ENCODE data around the gene NDST1. TPM values are rescaled to one million over a fixed set of nuclear protein-coding genes. Genes with fewer than 3 reads are reported as not detected.

The NDST1 gene
- total RNA-seq, 1 experiment from 2014 or later = 33.1 TPM

DNA sequence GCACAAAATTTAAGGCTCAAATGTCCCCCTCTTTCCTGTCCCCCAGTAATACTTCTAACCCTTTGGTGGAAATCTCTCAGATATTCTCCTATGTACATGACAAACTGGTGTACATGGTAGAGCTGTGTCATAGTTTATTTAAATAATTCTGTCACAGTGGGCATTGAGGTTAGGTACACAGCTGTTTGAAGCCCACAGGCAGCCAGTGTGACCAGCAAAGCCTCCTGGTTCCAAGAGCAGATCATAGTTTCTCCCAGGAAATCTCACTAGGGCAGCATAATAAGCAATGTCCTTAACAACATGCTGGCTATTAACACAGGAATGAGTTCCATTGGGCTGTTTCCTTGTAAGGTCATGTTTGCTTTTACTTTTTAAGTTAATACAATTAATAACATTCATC lies 63.9 kb downstream of the NDST1 start:
- no peaks in the 10 kb centered on the region for H3K9me3 ChIP-seq (ENCODE audit: control insufficient read depth in 1 of 2, insufficient read depth in 1 of 2, low read depth in 1 of 2, low read length in 2 of 2)
- H3K9ac ChIP-seq (ENCODE audit: low read length) = no peak overlapping the region
- POLR2A ChIA-PET = no interaction called here
- H3K4me3 ChIP-seq (replicated peaks in 1 of 2; ENCODE audit: low read depth in 1 of 2, low read length in 2 of 2) = no peak overlapping the region
- DNase-seq (ENCODE audit: low read depth, low spot score) = no peak
- H3K4me2 ChIP-seq (ENCODE audit: low read length) = no peak overlapping the region
- RAD21 ChIA-PET (ENCODE audit: low non-redundant PET in 1 of 2, low total read pairs in 2 of 2, uncharacterized antibody in 2 of 2, unreplicated experiment in 2 of 2) = no interaction called here
- no peaks in the 10 kb centered on the region for H3K79me2 ChIP-seq (ENCODE audit: insufficient read depth, low read length)
- no peaks in the 10 kb centered on the region for H3K9me2 ChIP-seq (ENCODE audit: insufficient read depth)
- H3K36me3 ChIP-seq (ENCODE audit: control insufficient read depth in 1 of 2, insufficient read depth in 2 of 2, low read length in 2 of 2) = no peaks in the 10 kb centered on the region
- H4K20me1 ChIP-seq (ENCODE audit: insufficient read depth) = no peaks in the 10 kb centered on the region
- ATAC-seq = no peak
- H3K27ac ChIP-seq (ENCODE audit: low read depth, low read length) = no peak overlapping the region
- CTCF ChIA-PET = no interaction called here
- H3K4me1 ChIP-seq (ENCODE audit: control insufficient read depth in 1 of 2, insufficient read depth in 2 of 2, low read length in 2 of 2) = no peaks in the 10 kb centered on the region
- no peaks in the 10 kb centered on the region for H3K27me3 ChIP-seq (ENCODE audit: insufficient read depth, low read length)
- no TSS peak for BruUV-seq (replicated peaks)
- TF ChIP-seq YY1 (IDR thresholded peaks at IDR 0.05; ENCODE audit: extremely low read depth, insufficient replicate concordance, low read depth, low read length) = no peak
- TF ChIP-seq POLR2A (IDR thresholded peaks at IDR 0.05; ENCODE audit: borderline replicate concordance, extremely low read depth, insufficient read depth, insufficient read length) = no peak
- TF ChIP-seq EZH2phosphoT487 (IDR thresholded peaks at IDR 0.05; ENCODE audit: borderline replicate concordance) = no peak
- no peak for TF ChIP-seq ZNF274 (IDR thresholded peaks at IDR 0.05; ENCODE audit: low read depth, low read length)
- H2AFZ ChIP-seq (ENCODE audit: low read depth, low read length, poor library complexity, severe bottlenecking) = no peak overlapping the region
- intact Hi-C loops (cut with micrococcal nuclease) = no loop called here

GRCh38 chr5:150573216-150573615 lies 65.3 kb downstream of the NDST1 start:
- H2AFZ ChIP-seq (ENCODE audit: low read depth, low read length, poor library complexity, severe bottlenecking) = no peak overlapping the region
- H3K27me3 ChIP-seq (ENCODE audit: insufficient read depth, low read length) = no peaks in the 10 kb centered on the region
- no peak overlapping the region for H3K4me2 ChIP-seq (ENCODE audit: low read length)
- H3K9me3 ChIP-seq (ENCODE audit: control insufficient read depth in 1 of 2, insufficient read depth in 1 of 2, low read depth in 1 of 2, low read length in 2 of 2) = no peaks in the 10 kb centered on the region
- no peaks in the 10 kb centered on the region for H3K4me1 ChIP-seq (ENCODE audit: control insufficient read depth in 1 of 2, insufficient read depth in 2 of 2, low read length in 2 of 2)
- no peaks in the 10 kb centered on the region for H4K20me1 ChIP-seq (ENCODE audit: insufficient read depth)
- no peaks in the 10 kb centered on the region for H3K79me2 ChIP-seq (ENCODE audit: insufficient read depth, low read length)
- TF ChIP-seq CBX3 (IDR thresholded peaks at IDR 0.05; ENCODE audit: low read depth) (no peak), CTCF (IDR thresholded peaks at IDR 0.05 in 2 of 3, conservative IDR thresholded peaks at IDR 0.05 in 1 of 3; ENCODE audit: borderline replicate concordance in 1 of 3, insufficient read depth in 1 of 3, low read depth in 2 of 3, low read length in 2 of 3) (no peak), TCF7L2 (IDR thresholded peaks at IDR 0.05; ENCODE audit: borderline replicate concordance, extremely low read depth, insufficient read depth, insufficient read length) (no peak), FOSL1 (IDR thresholded peaks at IDR 0.05; ENCODE audit: low read depth) (no peak), POLR2A (IDR thresholded peaks at IDR 0.05; ENCODE audit: borderline replicate concordance, extremely low read depth, insufficient read depth, insufficient read length) (no peak), EGR1 (IDR thresholded peaks at IDR 0.05; ENCODE audit: low read depth) (no peak), EZH2 (IDR thresholded peaks at IDR 0.05) (no peak), ZFX (IDR thresholded peaks at IDR 0.05) (no peak), ELF1 (IDR thresholded peaks at IDR 0.05; ENCODE audit: borderline replicate concordance, low read depth) (no peak), SP1 (IDR thresholded peaks at IDR 0.05; ENCODE audit: low read depth) (no peak)
- TF ChIP-seq, protein P1, sequence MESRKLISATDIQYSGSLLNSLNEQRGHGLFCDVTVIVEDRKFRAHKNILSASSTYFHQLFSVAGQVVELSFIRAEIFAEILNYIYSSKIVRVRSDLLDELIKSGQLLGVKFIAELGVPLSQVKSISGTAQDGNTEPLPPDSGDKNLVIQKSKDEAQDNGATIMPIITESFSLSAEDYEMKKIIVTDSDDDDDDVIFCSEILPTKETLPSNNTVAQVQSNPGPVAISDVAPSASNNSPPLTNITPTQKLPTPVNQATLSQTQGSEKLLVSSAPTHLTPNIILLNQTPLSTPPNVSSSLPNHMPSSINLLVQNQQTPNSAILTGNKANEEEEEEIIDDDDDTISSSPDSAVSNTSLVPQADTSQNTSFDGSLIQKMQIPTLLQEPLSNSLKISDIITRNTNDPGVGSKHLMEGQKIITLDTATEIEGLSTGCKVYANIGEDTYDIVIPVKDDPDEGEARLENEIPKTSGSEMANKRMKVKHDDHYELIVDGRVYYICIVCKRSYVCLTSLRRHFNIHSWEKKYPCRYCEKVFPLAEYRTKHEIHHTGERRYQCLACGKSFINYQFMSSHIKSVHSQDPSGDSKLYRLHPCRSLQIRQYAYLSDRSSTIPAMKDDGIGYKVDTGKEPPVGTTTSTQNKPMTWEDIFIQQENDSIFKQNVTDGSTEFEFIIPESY (IDR thresholded peaks at IDR 0.05; ENCODE audit: extremely low read depth, insufficient replicate concordance, low read length) = no peak
- TF ChIP-seq, protein P2, sequence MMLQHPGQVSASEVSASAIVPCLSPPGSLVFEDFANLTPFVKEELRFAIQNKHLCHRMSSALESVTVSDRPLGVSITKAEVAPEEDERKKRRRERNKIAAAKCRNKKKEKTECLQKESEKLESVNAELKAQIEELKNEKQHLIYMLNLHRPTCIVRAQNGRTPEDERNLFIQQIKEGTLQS (IDR thresholded peaks at IDR 0.05) = no peak
- no peaks in the 10 kb centered on the region for H3K9me2 ChIP-seq (ENCODE audit: insufficient read depth)
- no peak overlapping the region for H3K9ac ChIP-seq (ENCODE audit: low read length)
- no peaks in the 10 kb centered on the region for H3K36me3 ChIP-seq (ENCODE audit: control insufficient read depth in 1 of 2, insufficient read depth in 2 of 2, low read length in 2 of 2)
- intact Hi-C loops (cut with micrococcal nuclease) = no loop called here
- H3K4me3 ChIP-seq (replicated peaks in 1 of 2; ENCODE audit: low read depth in 1 of 2, low read length in 2 of 2) = no peak overlapping the region
- ATAC-seq (no peak), DNase-seq (ENCODE audit: low read depth, low spot score) (no peak)
- H3K27ac ChIP-seq (ENCODE audit: low read depth, low read length) = no peak overlapping the region
- ChIA-PET CTCF (interaction anchor here (1.1 kb wide), 1 partner anchor 13 kb away, joined by 4 read pairs; no protein-coding TSS in a partner anchor), RAD21 (ENCODE audit: low non-redundant PET in 1 of 2, low total read pairs in 2 of 2, uncharacterized antibody in 2 of 2, unreplicated experiment in 2 of 2) (no interaction called here), POLR2A (no interaction called here)
- no TSS peak for BruUV-seq (replicated peaks)
